DND-41 (cell line): Measurements from ENCODE around the gene THOC2.

Experiments used
- ATAC-seq: fragments of 200-7000 bp; cut with Tn5 transposase; 3 replicates; pipeline ENCODE4 v1.9.1; 2021; ENCODE audit warnings: low read depth; ENCODE audit not compliant: insufficient read depth
- DNase-seq: peaks from one replicate; pipeline ENCODE4 v3.0.0-alpha.2; 2020
- H2AFZ ChIP-seq: 2 replicates; pipeline ENCODE4 v1.6.0; 2012; ENCODE audit warnings: low read depth, low read length
- H3K27ac ChIP-seq: 2 replicates; pipeline ENCODE4 v1.5.1; 2012; ENCODE audit warnings: low read length, inconsistent platforms
- H3K27me3 ChIP-seq: fragments of 200-600 bp; sonication (generic); 2 replicates; pipeline ENCODE4 v1.6.0; 2012; ENCODE audit warnings: low read length, mild to moderate bottlenecking, inconsistent platforms; ENCODE audit not compliant: insufficient read depth, poor library complexity
- H3K36me3 ChIP-seq: 2 replicates; pipeline ENCODE4 v1.5.1; 2012; ENCODE audit warnings: low read length, inconsistent platforms; ENCODE audit not compliant: insufficient read depth
- H3K4me1 ChIP-seq: 2 replicates; pipeline ENCODE4 v1.5.1; 2012; ENCODE audit warnings: mild to moderate bottlenecking, low read length; ENCODE audit not compliant: insufficient read depth
- H3K4me2 ChIP-seq: 2 replicates; pipeline ENCODE4 v1.6.0; 2012; ENCODE audit warnings: mild to moderate bottlenecking, moderate library complexity, low read length, inconsistent platforms; ENCODE audit not compliant: insufficient read depth
- H3K4me3 ChIP-seq, 2 experiments: fragments of 200-600 bp in 1 of 2; shearing (Covaris generic) in 1 of 2; 2 replicates each; pipeline ENCODE4 v1.5.1; 2012 to 2016; ENCODE audit warnings: inconsistent platforms in 2 of 2, low read length in 2 of 2, mild to moderate bottlenecking in 2 of 2, low read depth in 1 of 2, moderate library complexity in 1 of 2
- H3K79me2 ChIP-seq: 2 replicates; pipeline ENCODE4 v1.6.0; 2012; ENCODE audit warnings: low read length, inconsistent platforms; ENCODE audit not compliant: insufficient read depth
- H3K9ac ChIP-seq: 2 replicates; pipeline ENCODE4 v1.6.0; 2012; ENCODE audit warnings: low read depth, mild to moderate bottlenecking, inconsistent platforms, low read length, moderate library complexity
- H3K9me3 ChIP-seq: 2 replicates; pipeline ENCODE4 v1.5.1; 2012; ENCODE audit warnings: low read length, moderate library complexity, mild to moderate bottlenecking, inconsistent platforms; ENCODE audit not compliant: insufficient read depth, severe bottlenecking
- H4K20me1 ChIP-seq: 2 replicates; pipeline ENCODE4 v1.6.0; 2012; ENCODE audit warnings: low read length; ENCODE audit not compliant: insufficient read depth
- CTCF ChIP-seq: IDR thresholded peaks from 2 replicates; pipeline ENCODE4 v1.5.1; 2012; ENCODE audit warnings: borderline replicate concordance, low read length, moderate library complexity, mild to moderate bottlenecking; ENCODE audit not compliant: poor library complexity, severe bottlenecking; ENCODE audit errors: extremely low read depth
- EZH2 ChIP-seq: IDR thresholded peaks from 3 replicates; pipeline ENCODE4 v1.6.1; 2012; ENCODE audit warnings: borderline replicate concordance, low read depth, mild to moderate bottlenecking, moderate library complexity, low read length, inconsistent platforms; ENCODE audit not compliant: severe bottlenecking

THOC2 gene

GRCh38 chrX:123756320-123756719 is 23.5 kb upstream of the THOC2 start:
- Histone ChIP-seq H3K9ac (no peak overlapping the region), H3K36me3 (no peaks in the 10 kb centered on the region), H3K4me2 (no peak overlapping the region), H4K20me1 (no peaks in the 10 kb centered on the region), H3K79me2 (no peaks in the 10 kb centered on the region), H3K27ac (no peak overlapping the region), H3K9me3 (no peaks in the 10 kb centered on the region), H3K4me3 (no peak overlapping the region), H2AFZ (no peak overlapping the region), H3K27me3 (no peaks in the 10 kb centered on the region), H3K4me1 (no peaks in the 10 kb centered on the region)
- no peak for ATAC-seq
- no peak for TF ChIP-seq CTCF
- TF ChIP-seq EZH2: no peak
- DNase-seq: no peak

GRCh38 chrX:123755107-123755506 is 22.3 kb upstream of the THOC2 start:
- Histone ChIP-seq H3K4me1 (no peaks in the 10 kb centered on the region), H2AFZ (no peak overlapping the region), H4K20me1 (no peaks in the 10 kb centered on the region), H3K36me3 (no peaks in the 10 kb centered on the region), H3K79me2 (no peaks in the 10 kb centered on the region), H3K4me2 (no peak overlapping the region), H3K27ac (no peak overlapping the region), H3K9ac (no peak overlapping the region), H3K9me3 (no peaks in the 10 kb centered on the region), H3K4me3 (no peak overlapping the region), H3K27me3 (no peaks in the 10 kb centered on the region)
- no peak for TF ChIP-seq EZH2
- TF ChIP-seq CTCF: no peak
- no peak for DNase-seq
- no peak for ATAC-seq

DNA sequence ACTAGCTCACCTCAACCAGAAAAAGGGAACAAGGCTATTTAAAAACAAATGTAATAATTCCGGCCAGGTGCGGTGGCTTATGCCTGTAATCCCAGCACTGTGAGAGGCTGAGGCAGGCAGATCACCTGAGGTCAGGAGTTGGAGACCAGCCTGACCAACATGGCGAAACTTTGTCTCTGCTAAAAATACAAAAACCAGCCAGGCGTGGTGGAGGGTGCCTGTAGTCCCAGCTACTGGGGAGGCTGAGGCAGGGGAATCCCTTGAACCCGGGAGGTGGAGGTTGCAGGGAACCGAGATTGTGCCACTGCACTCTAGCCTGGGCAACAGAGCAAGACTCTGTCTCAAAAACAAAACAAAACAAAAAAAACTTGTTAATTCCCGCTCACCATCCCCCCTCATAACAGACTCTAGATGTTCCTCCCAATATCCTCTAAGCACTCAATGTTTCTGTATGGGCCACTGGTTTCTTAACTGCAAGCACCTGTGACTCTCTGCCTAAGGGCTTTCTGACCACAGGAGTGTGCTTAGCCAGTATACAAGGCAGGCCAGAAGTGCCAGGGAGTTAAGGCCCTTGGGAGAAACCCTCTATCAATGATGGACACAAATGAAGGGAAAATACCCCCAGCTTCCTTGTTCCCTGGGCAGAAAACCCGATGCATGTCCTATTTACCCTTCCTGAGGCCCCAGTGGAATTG is 21.0 kb upstream of the THOC2 start:
- H3K36me3 ChIP-seq: no peaks in the 10 kb centered on the region
- DNase-seq (no peak), ATAC-seq (no peak)
- H3K9me3 ChIP-seq: no peaks in the 10 kb centered on the region
- H3K4me1 ChIP-seq: no peaks in the 10 kb centered on the region
- no peak overlapping the region for H3K4me2 ChIP-seq
- no peaks in the 10 kb centered on the region for H4K20me1 ChIP-seq
- H3K27ac ChIP-seq: no peak overlapping the region
- H3K79me2 ChIP-seq: no peaks in the 10 kb centered on the region
- no peak overlapping the region for H3K9ac ChIP-seq
- no peak overlapping the region for H3K4me3 ChIP-seq
- TF ChIP-seq CTCF (no peak), EZH2 (no peak)
- H3K27me3 ChIP-seq: no peaks in the 10 kb centered on the region
- H2AFZ ChIP-seq: no peak overlapping the region
